A549 (cell line): Measurements from ENCODE around the gene MNX1.

ENCODE experiments used
- CTCF ChIP-seq: fragments of >200 bp; sonication (Bioruptor Twin); formaldehyde crosslinking; IDR thresholded peaks from 3 replicates; pipeline ENCODE4 v1.5.1; 2016
- EP300 ChIP-seq, 2 experiments: fragments of >200 bp; sonication (Bioruptor Twin); formaldehyde crosslinking; IDR thresholded peaks; 2 replicates in 1 of 2; 3 replicates in 1 of 2; pipeline ENCODE4 v1.6.1; 2016 to 2017
- HDAC2 ChIP-seq: fragments of 200-600 bp; sonication (generic); IDR thresholded peaks from 2 replicates; pipeline ENCODE4 v1.6.1; 2016
- HOXA7 ChIP-seq: fragments of 250-450 bp; sonication (Bioruptor Pico); IDR thresholded peaks from 2 replicates; pipeline ENCODE4 v1.5.0; 2020; ENCODE audit warnings: mild to moderate bottlenecking, moderate library complexity
- JUN ChIP-seq, 2 experiments: fragments of >200 bp; sonication (Bioruptor Twin); formaldehyde crosslinking; IDR thresholded peaks; 2 replicates in 1 of 2; 3 replicates in 1 of 2; pipeline ENCODE4 v1.6.1; 2016 to 2017
- JUNB ChIP-seq: fragments of >200 bp; sonication (Bioruptor Twin); formaldehyde crosslinking; IDR thresholded peaks from 2 replicates; pipeline ENCODE4 v1.6.1; 2016
- MAX ChIP-seq: IDR thresholded peaks from 2 replicates; pipeline ENCODE4 v1.6.1; 2012
- RAD21 ChIP-seq, 2 experiments: fragments of >200 bp in 1 of 2; sonication (Bioruptor Twin) in 1 of 2; formaldehyde crosslinking in 1 of 2; IDR thresholded peaks in 1 of 2; conservative IDR thresholded peaks in 1 of 2; 2 replicates in 1 of 2; 3 replicates in 1 of 2; pipeline ENCODE4 v1.6.1; 2012 to 2018; ENCODE audit warnings: inconsistent platforms in 1 of 2
- RFX5 ChIP-seq: fragments of 450-650 bp; IDR thresholded peaks from 2 replicates; pipeline ENCODE4 v1.7.1; 2014; ENCODE audit warnings: antibody characterized with exemption, mild to moderate bottlenecking, moderate library complexity
- TF ChIP-seq, protein P1 (sequence below): fragments of 200-600 bp; sonication (generic); IDR thresholded peaks from 2 replicates; pipeline ENCODE4 v1.6.1; 2016; ENCODE audit warnings: antibody characterized with exemption, mild to moderate bottlenecking, moderate library complexity

DNA sequence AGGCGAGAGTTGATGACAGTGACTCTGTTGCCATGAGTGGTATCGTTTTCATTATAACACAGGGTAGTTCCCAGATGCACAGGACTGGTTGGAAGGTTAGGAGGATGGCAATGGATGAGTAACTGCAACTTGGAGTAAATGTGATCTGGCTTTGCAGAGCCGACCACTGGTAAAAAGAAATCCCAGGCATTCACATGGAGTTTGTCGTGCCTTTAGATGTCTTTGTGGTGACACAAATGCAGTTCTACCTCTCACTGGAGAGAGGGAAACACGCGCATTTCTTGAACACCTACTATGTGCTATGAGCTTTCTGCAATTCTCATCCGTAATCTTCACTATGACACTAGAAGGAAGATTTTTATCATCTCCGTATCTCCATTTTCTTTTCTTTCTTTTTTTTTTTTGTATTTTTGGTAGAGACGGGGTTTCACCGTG is 1.7 kb upstream of the MNX1 start:
- TF ChIP-seq CTCF: no peak
- TF ChIP-seq HOXA7 (CRISPR knock-in tag): no peak
- TF ChIP-seq JUN (IDR thresholded peaks at IDR 0.05): no peak
- no peak for TF ChIP-seq RFX5
- no peak for TF ChIP-seq EP300 (IDR thresholded peaks at IDR 0.05)
- TF ChIP-seq, protein P1, sequence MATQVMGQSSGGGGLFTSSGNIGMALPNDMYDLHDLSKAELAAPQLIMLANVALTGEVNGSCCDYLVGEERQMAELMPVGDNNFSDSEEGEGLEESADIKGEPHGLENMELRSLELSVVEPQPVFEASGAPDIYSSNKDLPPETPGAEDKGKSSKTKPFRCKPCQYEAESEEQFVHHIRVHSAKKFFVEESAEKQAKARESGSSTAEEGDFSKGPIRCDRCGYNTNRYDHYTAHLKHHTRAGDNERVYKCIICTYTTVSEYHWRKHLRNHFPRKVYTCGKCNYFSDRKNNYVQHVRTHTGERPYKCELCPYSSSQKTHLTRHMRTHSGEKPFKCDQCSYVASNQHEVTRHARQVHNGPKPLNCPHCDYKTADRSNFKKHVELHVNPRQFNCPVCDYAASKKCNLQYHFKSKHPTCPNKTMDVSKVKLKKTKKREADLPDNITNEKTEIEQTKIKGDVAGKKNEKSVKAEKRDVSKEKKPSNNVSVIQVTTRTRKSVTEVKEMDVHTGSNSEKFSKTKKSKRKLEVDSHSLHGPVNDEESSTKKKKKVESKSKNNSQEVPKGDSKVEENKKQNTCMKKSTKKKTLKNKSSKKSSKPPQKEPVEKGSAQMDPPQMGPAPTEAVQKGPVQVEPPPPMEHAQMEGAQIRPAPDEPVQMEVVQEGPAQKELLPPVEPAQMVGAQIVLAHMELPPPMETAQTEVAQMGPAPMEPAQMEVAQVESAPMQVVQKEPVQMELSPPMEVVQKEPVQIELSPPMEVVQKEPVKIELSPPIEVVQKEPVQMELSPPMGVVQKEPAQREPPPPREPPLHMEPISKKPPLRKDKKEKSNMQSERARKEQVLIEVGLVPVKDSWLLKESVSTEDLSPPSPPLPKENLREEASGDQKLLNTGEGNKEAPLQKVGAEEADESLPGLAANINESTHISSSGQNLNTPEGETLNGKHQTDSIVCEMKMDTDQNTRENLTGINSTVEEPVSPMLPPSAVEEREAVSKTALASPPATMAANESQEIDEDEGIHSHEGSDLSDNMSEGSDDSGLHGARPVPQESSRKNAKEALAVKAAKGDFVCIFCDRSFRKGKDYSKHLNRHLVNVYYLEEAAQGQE: no peak
- TF ChIP-seq RAD21 (conservative IDR thresholded peaks at IDR 0.05 in 1 of 2, IDR thresholded peaks at IDR 0.05 in 1 of 2): no peak
- no peak for TF ChIP-seq MAX
- TF ChIP-seq JUNB: no peak
- no peak for TF ChIP-seq HDAC2
